Adrenal gland (tissue), 5 donors: ENCODE measurements around the gene AGBL1.

Experiments used
- POLR2A ChIP-seq, 2 donors: fragments of 450-650 bp; IDR thresholded peaks; one replicate each; pipeline ENCODE4 v1.6.1; 2017; ENCODE audit warnings: antibody characterized with exemption in 2 of 2, mild to moderate bottlenecking in 2 of 2, moderate library complexity in 1 of 2
- TF ChIP-seq, protein P1 (sequence below), 6 experiments: fragments of 450-650 bp in 4 of 6; fragments of 200-600 bp in 2 of 6; sonication (generic) in 1 of 6; IDR thresholded peaks; 1 replicate in 5 of 6; 2 replicates in 1 of 6; pipeline versions ENCODE4 v1.5.1 to v1.8.0; 2016 to 2021; ENCODE audit warnings: antibody characterized with exemption in 6 of 6, mild to moderate bottlenecking in 2 of 6, moderate library complexity in 1 of 6
- donor health status: DM: no; HTN: no; CAD: no.

DNA sequence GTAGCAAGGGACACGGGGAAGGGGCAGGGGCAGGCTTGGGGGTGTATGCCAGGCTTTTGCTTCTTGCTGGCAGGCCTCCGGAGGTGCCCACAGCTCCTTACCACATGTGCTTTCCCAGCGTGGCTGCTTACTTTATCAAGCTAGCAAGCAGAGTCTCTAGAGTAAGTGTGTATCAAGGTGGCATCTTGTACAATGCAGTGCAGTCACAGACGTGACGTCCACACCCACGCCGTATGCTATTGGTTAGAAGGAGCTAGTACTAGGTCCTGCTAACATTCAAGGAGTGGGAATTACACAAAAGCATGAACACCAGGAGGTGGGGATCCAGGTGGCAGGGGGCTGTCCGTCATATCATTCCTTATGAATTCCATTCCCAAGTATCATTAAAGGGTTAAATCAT, 15.3 kb upstream of the AGBL1 start:
- TF ChIP-seq, protein P1, sequence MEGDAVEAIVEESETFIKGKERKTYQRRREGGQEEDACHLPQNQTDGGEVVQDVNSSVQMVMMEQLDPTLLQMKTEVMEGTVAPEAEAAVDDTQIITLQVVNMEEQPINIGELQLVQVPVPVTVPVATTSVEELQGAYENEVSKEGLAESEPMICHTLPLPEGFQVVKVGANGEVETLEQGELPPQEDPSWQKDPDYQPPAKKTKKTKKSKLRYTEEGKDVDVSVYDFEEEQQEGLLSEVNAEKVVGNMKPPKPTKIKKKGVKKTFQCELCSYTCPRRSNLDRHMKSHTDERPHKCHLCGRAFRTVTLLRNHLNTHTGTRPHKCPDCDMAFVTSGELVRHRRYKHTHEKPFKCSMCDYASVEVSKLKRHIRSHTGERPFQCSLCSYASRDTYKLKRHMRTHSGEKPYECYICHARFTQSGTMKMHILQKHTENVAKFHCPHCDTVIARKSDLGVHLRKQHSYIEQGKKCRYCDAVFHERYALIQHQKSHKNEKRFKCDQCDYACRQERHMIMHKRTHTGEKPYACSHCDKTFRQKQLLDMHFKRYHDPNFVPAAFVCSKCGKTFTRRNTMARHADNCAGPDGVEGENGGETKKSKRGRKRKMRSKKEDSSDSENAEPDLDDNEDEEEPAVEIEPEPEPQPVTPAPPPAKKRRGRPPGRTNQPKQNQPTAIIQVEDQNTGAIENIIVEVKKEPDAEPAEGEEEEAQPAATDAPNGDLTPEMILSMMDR (IDR thresholded peaks at IDR 0.05), result no peak
- TF ChIP-seq POLR2A (IDR thresholded peaks at IDR 0.05), result no peak
